Glutamatergic neuron (in vitro differentiated cells): ENCODE data around the gene RUFY1. TPM values are rescaled to one million over a fixed set of nuclear protein-coding genes. Genes with fewer than 3 reads are reported as not detected.

Experiments
- DNase-seq: peaks from one replicate; pipeline ENCODE4 v3.0.0; 2022
- H3K27ac Mint-ChIP-seq: one replicate; pipeline ENCODE4 v1.8.0; 2020; ENCODE audit warnings: mild to moderate bottlenecking, mixed read lengths, inconsistent platforms; ENCODE audit not compliant: unreplicated experiment
- H3K27me3 Mint-ChIP-seq: one replicate; pipeline ENCODE4 v1.8.0; 2020; ENCODE audit warnings: mild to moderate bottlenecking, moderate library complexity, mixed read lengths, inconsistent platforms; ENCODE audit not compliant: unreplicated experiment
- H3K36me3 Mint-ChIP-seq: one replicate; pipeline ENCODE4 v1.8.0; 2020; ENCODE audit warnings: mild to moderate bottlenecking, mixed read lengths, inconsistent platforms; ENCODE audit not compliant: unreplicated experiment
- H3K4me1 Mint-ChIP-seq: one replicate; pipeline ENCODE4 v1.8.0; 2020; ENCODE audit warnings: mild to moderate bottlenecking, low read depth, mixed read lengths, inconsistent platforms; ENCODE audit not compliant: unreplicated experiment
- H3K4me3 Mint-ChIP-seq: one replicate; pipeline ENCODE4 v1.8.0; 2020; ENCODE audit warnings: mild to moderate bottlenecking, mixed read lengths, inconsistent platforms; ENCODE audit not compliant: unreplicated experiment
- H3K9me3 Mint-ChIP-seq: one replicate; pipeline ENCODE4 v1.8.0; 2020; ENCODE audit warnings: mild to moderate bottlenecking, moderate library complexity, mixed read lengths, inconsistent platforms; ENCODE audit not compliant: unreplicated experiment
- CTCF ChIP-seq: fragments of 200-600 bp; sonication (generic); IDR thresholded peaks from one replicate; pipeline ENCODE4 v1.5.0; 2021; ENCODE audit not compliant: partially characterized antibody, unreplicated experiment
- total RNA-seq: library from RNA; stranded (reverse); fragmentation: NEBNext Ultra II Directional; extraction: Animal tissue kit (Norgen Biotek cat#: 25700); gene quantifications from one replicate; pipeline ENCODE4 v1.2.1, GENCODE V29; 2021; ENCODE audit not compliant: unreplicated experiment

Gene RUFY1
- total RNA-seq, 1 donor from 2014 or later: 30.4 TPM

- DNase-seq: no peak
- Mint-ChIP-seq H3K4me3 (no peak overlapping the region), H3K27ac (no peak overlapping the region), H3K27me3 (peaks cover 10% of the 10 kb centered on the region), H3K4me1 (peaks cover 44% of the 10 kb centered on the region), H3K36me3 (peaks cover 5% of the 10 kb centered on the region), H3K9me3 (peaks cover 5% of the 10 kb centered on the region)
- no peak for TF ChIP-seq CTCF
Observed at GRCh38 chr5:179616002-179616594, 65.7 kb downstream of the RUFY1 start.

- peaks cover 37% of the 10 kb centered on the region for H3K4me1 Mint-ChIP-seq
- no peak for TF ChIP-seq CTCF
Observed at GRCh38 chr5:179617930-179618329, 67.6 kb downstream of the RUFY1 start.

GRCh38 chr5:179618923-179619554, 68.7 kb downstream of the RUFY1 start:
- H3K4me1 Mint-ChIP-seq: peaks cover 31% of the 10 kb centered on the region
- no peak for DNase-seq
- H3K36me3 Mint-ChIP-seq: peaks cover 9% of the 10 kb centered on the region
- H3K27me3 Mint-ChIP-seq: peaks cover 17% of the 10 kb centered on the region
- TF ChIP-seq CTCF: no peak
- H3K27ac Mint-ChIP-seq: no peak overlapping the region
- peaks cover 17% of the 10 kb centered on the region for H3K9me3 Mint-ChIP-seq
- peak overlapping the region; percentile 88 for H3K4me3 Mint-ChIP-seq

More at GRCh38 chr5:179617930-179618329, 67.6 kb downstream of the RUFY1 start:
- Mint-ChIP-seq H3K27me3 (peaks cover 12% of the 10 kb centered on the region), H3K36me3 (peaks cover 9% of the 10 kb centered on the region), H3K4me3 (peak overlapping the region; percentile 50), H3K27ac (peak overlapping the region; percentile 63), H3K9me3 (peaks cover 8% of the 10 kb centered on the region)
- DNase-seq: no peak

GRCh38 chr5:179619776-179620175, 69.4 kb downstream of the RUFY1 start:
- Mint-ChIP-seq H3K4me1 (peaks cover 33% of the 10 kb centered on the region), H3K4me3 (peak overlapping the region; percentile 97), H3K36me3 (peaks cover 9% of the 10 kb centered on the region), H3K27ac (no peak overlapping the region), H3K9me3 (peaks cover 17% of the 10 kb centered on the region), H3K27me3 (peaks cover 15% of the 10 kb centered on the region)
- no peak for DNase-seq
- TF ChIP-seq CTCF: no peak

GRCh38 chr5:179620293-179620692, 69.9 kb downstream of the RUFY1 start:
- H3K4me1 Mint-ChIP-seq: peaks cover 35% of the 10 kb centered on the region

More at GRCh38 chr5:179620293-179620692, 69.9 kb downstream of the RUFY1 start:
- TF ChIP-seq CTCF: no peak
- peak overlapping the region; percentile 97 for H3K4me3 Mint-ChIP-seq
- H3K9me3 Mint-ChIP-seq: peaks cover 17% of the 10 kb centered on the region
- H3K36me3 Mint-ChIP-seq: peaks cover 9% of the 10 kb centered on the region
- H3K27me3 Mint-ChIP-seq: peaks cover 18% of the 10 kb centered on the region
- DNase-seq: no peak
- H3K27ac Mint-ChIP-seq: no peak overlapping the region
